GM18873 (cell line): ENCODE measurements around the gene GAR1.
"Not testable (repeated sequence)": the region's sequence is repeated elsewhere in the genome, so short reads cannot be mapped to it uniquely, and the experiment has no call there.

Experiments
- ATAC-seq: cut with Tn5 transposase; IDR thresholded peaks from one replicate; pipeline ENCODE4 v1.9.1; 2021; ENCODE audit warnings: mild to moderate bottlenecking, moderate library complexity, moderate number of reproducible peaks; ENCODE audit not compliant: unreplicated experiment, low FRiP score

Gene GAR1

GRCh38 chr4:109836985-109837384 is 21.4 kb downstream of the GAR1 start:
- ATAC-seq = no peak

- ATAC-seq = no peak
Observed at GRCh38 chr4:109846395-109847098, 31.0 kb downstream of the GAR1 start.

- ATAC-seq = no peak
Observed at GRCh38 chr4:109847896-109848442, 32.4 kb downstream of the GAR1 start, which contains the start of gene LRIT3. TSS of gene LRIT3 (plus strand) at chr4:109848107. CDS start at chr4:109848202, 95 bp downstream.

- ATAC-seq = no peak
Observed at GRCh38 chr4:109848501-109848900, 32.9 kb downstream of the GAR1 start.

GRCh38 chr4:109850601-109851000 is 35.0 kb downstream of the GAR1 start:
- ATAC-seq = no peak

- not testable (repeated sequence) for ATAC-seq
Observed at GRCh38 chr4:109859426-109860300, 44.1 kb downstream of the GAR1 start.

GRCh38 chr4:109861271-109861670 is 45.7 kb downstream of the GAR1 start:
- ATAC-seq = no peak

- ATAC-seq = no peak
Observed at GRCh38 chr4:109861916-109862511, 46.5 kb downstream of the GAR1 start.

GRCh38 chr4:109864134-109864533 is 48.6 kb downstream of the GAR1 start:
- no peak for ATAC-seq

- no peak for ATAC-seq
Observed at GRCh38 chr4:109870061-109870460, 54.5 kb downstream of the GAR1 start.

GRCh38 chr4:109872065-109872464 is 56.5 kb downstream of the GAR1 start:
- ATAC-seq = no peak

GRCh38 chr4:109872950-109873656 is 57.5 kb downstream of the GAR1 start:
- ATAC-seq = no peak

GRCh38 chr4:109873791-109874514 is 58.4 kb downstream of the GAR1 start:
- ATAC-seq = no peak
